SK-N-SH (cell line): ENCODE results near the gene PSME2. TPM values are rescaled to one million over a fixed set of nuclear protein-coding genes. Genes with fewer than 3 reads are reported as not detected.

Experiments used
- CHD2 ChIP-seq: fragments of 150-350 bp; IDR thresholded peaks from 2 replicates; pipeline ENCODE4 v1.6.1; 2018; ENCODE audit warnings: low read length; ENCODE audit not compliant: partially characterized antibody
- ELF1 ChIP-seq: IDR thresholded peaks from 2 replicates; pipeline ENCODE4 v1.4.0; 2012
- EP300 ChIP-seq, 2 experiments: IDR thresholded peaks; 2 replicates each; pipeline versions ENCODE4 v1.4.0 to v1.6.1; 2012; ENCODE audit warnings: borderline replicate concordance in 1 of 2, low read depth in 1 of 2, low read length in 1 of 2
- EZH2phosphoT487 ChIP-seq: fragments of 200-600 bp; sonication (generic); IDR thresholded peaks from 2 replicates; pipeline ENCODE4 v1.6.1; 2017; ENCODE audit warnings: low read depth, mixed run types, mild to moderate bottlenecking, antibody characterized with exemption, moderate library complexity, borderline replicate concordance
- FOXM1 ChIP-seq: IDR thresholded peaks from 2 replicates; pipeline ENCODE4 v1.4.0; 2012; ENCODE audit warnings: low read depth, mild to moderate bottlenecking
- GABPA ChIP-seq: IDR thresholded peaks from 2 replicates; pipeline ENCODE4 v1.4.0; 2012; ENCODE audit warnings: low read depth, mild to moderate bottlenecking
- GATA2 ChIP-seq: sonication (generic); formaldehyde crosslinking; IDR thresholded peaks from 2 replicates; pipeline ENCODE4 v1.5.0; 2020; ENCODE audit warnings: mild to moderate bottlenecking, missing genetic modification reagents
- MEF2A ChIP-seq: IDR thresholded peaks from 2 replicates; pipeline ENCODE4 v1.4.0; 2012; ENCODE audit warnings: low read depth, borderline replicate concordance
- MXI1 ChIP-seq: IDR thresholded peaks from 2 replicates; pipeline ENCODE4 v1.6.1; 2012; ENCODE audit warnings: mild to moderate bottlenecking, low read depth, low read length, improper control_type of control experiment
- NFIC ChIP-seq: IDR thresholded peaks from 2 replicates; pipeline ENCODE4 v1.4.0; 2012; ENCODE audit warnings: borderline replicate concordance
- NRF1 ChIP-seq: IDR thresholded peaks from 2 replicates; pipeline ENCODE4 v1.6.1; 2012; ENCODE audit warnings: low read depth, mild to moderate bottlenecking, low read length
- POLR2AphosphoS5 ChIP-seq: IDR thresholded peaks from 2 replicates; pipeline ENCODE4 v1.6.1; 2012; ENCODE audit warnings: low read depth, low read length
- RAD21 ChIP-seq: IDR thresholded peaks from 2 replicates; pipeline ENCODE4 v1.6.1; 2012; ENCODE audit warnings: mild to moderate bottlenecking, low read length
- RFX5 ChIP-seq: IDR thresholded peaks from 2 replicates; pipeline ENCODE4 v1.6.1; 2012; ENCODE audit warnings: mild to moderate bottlenecking, improper control_type of control experiment, low read length
- RXRA ChIP-seq: IDR thresholded peaks from 2 replicates; pipeline ENCODE4 v1.4.0; 2012; ENCODE audit warnings: low read depth, mild to moderate bottlenecking, borderline replicate concordance
- SIN3A ChIP-seq: IDR thresholded peaks from 2 replicates; pipeline ENCODE4 v1.6.1; 2012; ENCODE audit warnings: low read depth, mild to moderate bottlenecking, low read length, moderate library complexity, borderline replicate concordance
- SMC3 ChIP-seq: IDR thresholded peaks from 2 replicates; pipeline ENCODE4 v1.6.1; 2012; ENCODE audit warnings: low read depth, low read length, improper control_type of control experiment
- TAF1 ChIP-seq: IDR thresholded peaks from 2 replicates; pipeline ENCODE4 v1.6.1; 2012; ENCODE audit warnings: low read depth, mild to moderate bottlenecking, low read length, moderate library complexity, borderline replicate concordance
- TCF12 ChIP-seq: IDR thresholded peaks from 2 replicates; pipeline ENCODE4 v1.4.0; 2012
- polyA plus RNA-seq, 3 experiments: library from polyadenylated mRNA; depleted of rRNA; stranded (reverse); fragments of >200 nt; gene quantifications; 2 replicates each; pipeline ENCODE4 v1.2.3, GENCODE V29; 2012
- TF ChIP-seq, protein P1 (sequence below): IDR thresholded peaks from 2 replicates; pipeline ENCODE4 v1.4.0; 2012; ENCODE audit warnings: low read depth, borderline replicate concordance
- TF ChIP-seq, protein P2 (sequence below): fragments of 150-350 bp; IDR thresholded peaks from 2 replicates; pipeline ENCODE4 v1.6.1; 2016; ENCODE audit warnings: mild to moderate bottlenecking, low read depth, low read length
- TF ChIP-seq, protein P3 (sequence below): fragments of 200-600 bp; sonication (generic); IDR thresholded peaks from 2 replicates; pipeline ENCODE4 v1.6.1; 2017; ENCODE audit warnings: antibody characterized with exemption, mild to moderate bottlenecking, moderate library complexity
- TF ChIP-seq, protein P4 (sequence below): IDR thresholded peaks from 2 replicates; pipeline ENCODE4; 2012
- TF ChIP-seq, protein P5 (sequence below): IDR thresholded peaks from 2 replicates; pipeline ENCODE4 v1.4.0; 2012; ENCODE audit warnings: low read depth, borderline replicate concordance

PSME2 gene
- polyA plus RNA-seq, 1 of the 3 experiments (the other 2 are of a cell fraction) = 147 TPM

DNA sequence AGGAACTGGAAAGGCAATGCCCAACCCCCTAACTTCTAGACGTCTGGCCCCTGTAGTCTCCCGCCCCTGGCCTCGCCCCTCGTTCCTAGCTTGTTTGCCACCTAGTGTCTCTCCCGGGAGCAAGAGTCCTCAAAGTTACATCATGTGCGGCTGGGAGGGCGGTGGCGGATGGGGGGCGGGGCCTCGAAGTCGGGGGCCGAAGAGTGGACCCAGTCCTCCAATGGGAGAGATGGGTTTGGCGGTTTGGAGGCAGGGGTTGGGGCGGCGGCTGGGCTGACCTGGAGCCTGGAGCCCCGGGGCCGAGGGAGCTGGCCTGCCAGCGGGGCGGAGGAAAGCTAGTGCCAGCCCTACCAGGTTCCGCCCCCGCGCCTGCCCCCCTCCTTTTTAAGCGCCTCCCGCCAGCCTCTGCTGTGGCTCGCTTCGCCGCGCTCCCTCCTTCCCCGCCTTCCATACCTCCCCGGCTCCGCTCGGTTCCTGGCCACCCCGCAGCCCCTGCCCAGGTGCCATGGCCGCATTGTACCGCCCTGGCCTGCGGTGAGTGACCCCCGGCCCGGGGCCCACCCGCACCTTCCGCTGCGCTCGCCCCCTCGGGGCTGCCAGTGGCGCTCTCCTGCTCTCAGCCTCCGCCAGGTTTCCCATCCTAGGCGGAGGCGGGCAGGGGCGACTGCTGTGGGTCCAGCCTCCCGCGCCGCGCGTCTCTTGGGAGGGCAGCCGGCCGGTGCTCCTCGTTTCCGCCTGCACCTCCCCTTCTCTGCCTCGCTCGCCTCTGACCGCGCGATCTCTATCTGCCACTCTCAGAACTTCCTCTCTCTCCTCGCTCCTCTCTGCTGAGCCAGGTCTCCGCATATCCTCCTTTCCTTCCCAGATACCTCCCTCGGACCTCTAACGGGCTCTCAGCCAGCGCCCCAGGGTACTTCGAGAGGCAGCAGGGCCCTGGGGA lies 52.2 kb downstream of the PSME2 start, which contains the start of gene PCK2 (continued):
- TF ChIP-seq, protein P1, sequence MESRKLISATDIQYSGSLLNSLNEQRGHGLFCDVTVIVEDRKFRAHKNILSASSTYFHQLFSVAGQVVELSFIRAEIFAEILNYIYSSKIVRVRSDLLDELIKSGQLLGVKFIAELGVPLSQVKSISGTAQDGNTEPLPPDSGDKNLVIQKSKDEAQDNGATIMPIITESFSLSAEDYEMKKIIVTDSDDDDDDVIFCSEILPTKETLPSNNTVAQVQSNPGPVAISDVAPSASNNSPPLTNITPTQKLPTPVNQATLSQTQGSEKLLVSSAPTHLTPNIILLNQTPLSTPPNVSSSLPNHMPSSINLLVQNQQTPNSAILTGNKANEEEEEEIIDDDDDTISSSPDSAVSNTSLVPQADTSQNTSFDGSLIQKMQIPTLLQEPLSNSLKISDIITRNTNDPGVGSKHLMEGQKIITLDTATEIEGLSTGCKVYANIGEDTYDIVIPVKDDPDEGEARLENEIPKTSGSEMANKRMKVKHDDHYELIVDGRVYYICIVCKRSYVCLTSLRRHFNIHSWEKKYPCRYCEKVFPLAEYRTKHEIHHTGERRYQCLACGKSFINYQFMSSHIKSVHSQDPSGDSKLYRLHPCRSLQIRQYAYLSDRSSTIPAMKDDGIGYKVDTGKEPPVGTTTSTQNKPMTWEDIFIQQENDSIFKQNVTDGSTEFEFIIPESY = 0 out of 2 replicates have a peak, but pooled peaks have one; percentile 11
- no peak for TF ChIP-seq RAD21
- no peak for TF ChIP-seq ELF1
- TF ChIP-seq, protein P2, sequence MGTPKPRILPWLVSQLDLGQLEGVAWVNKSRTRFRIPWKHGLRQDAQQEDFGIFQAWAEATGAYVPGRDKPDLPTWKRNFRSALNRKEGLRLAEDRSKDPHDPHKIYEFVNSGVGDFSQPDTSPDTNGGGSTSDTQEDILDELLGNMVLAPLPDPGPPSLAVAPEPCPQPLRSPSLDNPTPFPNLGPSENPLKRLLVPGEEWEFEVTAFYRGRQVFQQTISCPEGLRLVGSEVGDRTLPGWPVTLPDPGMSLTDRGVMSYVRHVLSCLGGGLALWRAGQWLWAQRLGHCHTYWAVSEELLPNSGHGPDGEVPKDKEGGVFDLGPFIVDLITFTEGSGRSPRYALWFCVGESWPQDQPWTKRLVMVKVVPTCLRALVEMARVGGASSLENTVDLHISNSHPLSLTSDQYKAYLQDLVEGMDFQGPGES = no peak
- peak; percentile 79 for TF ChIP-seq TAF1
- TF ChIP-seq GABPA = no peak
- 0 out of 2 replicates have a peak, but pooled peaks have one; percentile 24 for TF ChIP-seq MXI1
- TF ChIP-seq NRF1 = no peak
- no peak; the same call in 1 of the 2 replicates for TF ChIP-seq TCF12
- TF ChIP-seq RFX5 = no peak
- TF ChIP-seq SMC3 = no peak
- peak; percentile 93 for TF ChIP-seq POLR2AphosphoS5
- TF ChIP-seq, protein P3, sequence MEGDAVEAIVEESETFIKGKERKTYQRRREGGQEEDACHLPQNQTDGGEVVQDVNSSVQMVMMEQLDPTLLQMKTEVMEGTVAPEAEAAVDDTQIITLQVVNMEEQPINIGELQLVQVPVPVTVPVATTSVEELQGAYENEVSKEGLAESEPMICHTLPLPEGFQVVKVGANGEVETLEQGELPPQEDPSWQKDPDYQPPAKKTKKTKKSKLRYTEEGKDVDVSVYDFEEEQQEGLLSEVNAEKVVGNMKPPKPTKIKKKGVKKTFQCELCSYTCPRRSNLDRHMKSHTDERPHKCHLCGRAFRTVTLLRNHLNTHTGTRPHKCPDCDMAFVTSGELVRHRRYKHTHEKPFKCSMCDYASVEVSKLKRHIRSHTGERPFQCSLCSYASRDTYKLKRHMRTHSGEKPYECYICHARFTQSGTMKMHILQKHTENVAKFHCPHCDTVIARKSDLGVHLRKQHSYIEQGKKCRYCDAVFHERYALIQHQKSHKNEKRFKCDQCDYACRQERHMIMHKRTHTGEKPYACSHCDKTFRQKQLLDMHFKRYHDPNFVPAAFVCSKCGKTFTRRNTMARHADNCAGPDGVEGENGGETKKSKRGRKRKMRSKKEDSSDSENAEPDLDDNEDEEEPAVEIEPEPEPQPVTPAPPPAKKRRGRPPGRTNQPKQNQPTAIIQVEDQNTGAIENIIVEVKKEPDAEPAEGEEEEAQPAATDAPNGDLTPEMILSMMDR = 0 out of 2 replicates have a peak, but pooled peaks have one; percentile 6
- no peak for TF ChIP-seq NFIC
- TF ChIP-seq SIN3A = no peak
- TF ChIP-seq EZH2phosphoT487 = no peak
- peak; percentile 60 for TF ChIP-seq GATA2 (CRISPR knock-in tag)
- TF ChIP-seq MEF2A = no peak
- TF ChIP-seq CHD2 = no peak
- peak; percentile 37; the same call in 1 of the 2 replicates for TF ChIP-seq FOXM1
- TF ChIP-seq, protein P4, sequence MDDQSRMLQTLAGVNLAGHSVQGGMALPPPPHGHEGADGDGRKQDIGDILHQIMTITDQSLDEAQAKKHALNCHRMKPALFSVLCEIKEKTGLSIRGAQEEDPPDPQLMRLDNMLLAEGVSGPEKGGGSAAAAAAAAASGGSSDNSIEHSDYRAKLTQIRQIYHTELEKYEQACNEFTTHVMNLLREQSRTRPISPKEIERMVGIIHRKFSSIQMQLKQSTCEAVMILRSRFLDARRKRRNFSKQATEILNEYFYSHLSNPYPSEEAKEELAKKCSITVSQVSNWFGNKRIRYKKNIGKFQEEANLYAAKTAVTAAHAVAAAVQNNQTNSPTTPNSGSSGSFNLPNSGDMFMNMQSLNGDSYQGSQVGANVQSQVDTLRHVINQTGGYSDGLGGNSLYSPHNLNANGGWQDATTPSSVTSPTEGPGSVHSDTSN = 0 out of 2 replicates have a peak, but pooled peaks have one; percentile 3
- 0 out of 4 replicates have a peak, but pooled peaks of 1 of the 2 experiments have one; percentile 10 for TF ChIP-seq EP300 (IDR thresholded peaks at IDR 0.05; ENCODE audit: borderline replicate concordance in 1 of 2, low read depth in 1 of 2, low read length in 1 of 2)
- no peak for TF ChIP-seq RXRA
- TF ChIP-seq, protein P5, sequence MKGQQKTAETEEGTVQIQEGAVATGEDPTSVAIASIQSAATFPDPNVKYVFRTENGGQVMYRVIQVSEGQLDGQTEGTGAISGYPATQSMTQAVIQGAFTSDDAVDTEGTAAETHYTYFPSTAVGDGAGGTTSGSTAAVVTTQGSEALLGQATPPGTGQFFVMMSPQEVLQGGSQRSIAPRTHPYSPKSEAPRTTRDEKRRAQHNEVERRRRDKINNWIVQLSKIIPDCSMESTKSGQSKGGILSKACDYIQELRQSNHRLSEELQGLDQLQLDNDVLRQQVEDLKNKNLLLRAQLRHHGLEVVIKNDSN = 0 out of 2 replicates have a peak, but pooled peaks have one; percentile 8
